Measurements from ENCODE around the gene ZNF878.

ZNF878 gene

DNA sequence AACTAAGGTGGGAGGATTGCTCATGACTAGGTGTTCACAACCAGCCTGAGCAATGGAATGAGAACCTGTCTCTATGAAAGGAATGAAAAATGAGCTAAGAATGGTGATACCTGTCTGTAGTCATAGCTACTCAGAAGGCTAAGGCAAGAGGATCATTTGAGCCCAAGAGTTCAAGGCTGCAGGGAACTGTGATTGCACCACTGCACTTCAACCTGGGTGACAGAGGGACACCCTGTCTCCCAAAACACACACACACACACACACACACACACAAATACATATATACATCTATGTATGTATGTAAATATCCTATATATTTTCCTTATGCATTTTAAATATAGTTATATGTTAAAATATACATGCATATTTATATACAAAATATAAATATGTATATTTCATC lies 9.9 kb downstream of the ZNF878 start:
- Histone ChIP-seq H3K9me2 (replicated peaks; ENCODE audit: insufficient read depth, low read length) (no peaks in the 10 kb centered on the region), H2AFZ (ENCODE audit: low read length) (no peak overlapping the region), H3K79me2 (ENCODE audit: low read length) (no peaks in the 10 kb centered on the region), H4K20me1 (ENCODE audit: insufficient read depth, low read length) (no peaks in the 10 kb centered on the region), H3K4me1 (ENCODE audit: low read length) (no peaks in the 10 kb centered on the region), H3K27me3 (replicated peaks; ENCODE audit: insufficient read depth, low read length) (no peaks in the 10 kb centered on the region), H3K9me3 (replicated peaks; ENCODE audit: insufficient read depth, low read length) (no peaks in the 10 kb centered on the region), H3K36me3 (replicated peaks; ENCODE audit: insufficient read depth, low read length) (no peaks in the 10 kb centered on the region), H3K9ac (ENCODE audit: low read length) (no peak overlapping the region), H3F3A (ENCODE audit: insufficient read depth, low read length) (no peaks in the 10 kb centered on the region), H3K27ac (ENCODE audit: low read length) (no peak overlapping the region), H3K4me2 (ENCODE audit: low read depth, low read length) (no peak overlapping the region), H3K4me3 (ENCODE audit: low read length) (no peak overlapping the region)
- DNase-seq, result no peak
- no peak for TF ChIP-seq CTCF (IDR thresholded peaks at IDR 0.05; ENCODE audit: low read length)

- peak within 1 kb of the TSS; percentile 22; the same call in 1 of the 2 replicates for H3K9ac ChIP-seq (ENCODE audit: low read length)
- peak; percentile 73 for DNase-seq
- no peaks in the 10 kb centered on the region for H3K9me3 ChIP-seq (replicated peaks; ENCODE audit: insufficient read depth, low read length)
- no peaks in the 10 kb centered on the region for H3K79me2 ChIP-seq (ENCODE audit: low read length)
- no peaks in the 10 kb centered on the region for H4K20me1 ChIP-seq (ENCODE audit: insufficient read depth, low read length)
- H3F3A ChIP-seq (ENCODE audit: insufficient read depth, low read length), result no peaks in the 10 kb centered on the region
- H3K27ac ChIP-seq (ENCODE audit: low read length), result no peak within 1 kb of the TSS
- peak within 1 kb of the TSS; percentile 58 for H3K4me3 ChIP-seq (ENCODE audit: low read length)
- peak within 1 kb of the TSS; percentile 77 for H2AFZ ChIP-seq (ENCODE audit: low read length)
- no peaks in the 10 kb centered on the region for H3K9me2 ChIP-seq (replicated peaks; ENCODE audit: insufficient read depth, low read length)
- no peak for TF ChIP-seq EZH2phosphoT487 (IDR thresholded peaks at IDR 0.05; ENCODE audit: low read length)
- TF ChIP-seq CTCF (IDR thresholded peaks at IDR 0.05; ENCODE audit: low read length), result no peak
- TF ChIP-seq EZH2 (optimal IDR thresholded peaks at IDR 0.05; ENCODE audit: low read depth, low read length), result no peak
- H3K4me2 ChIP-seq (ENCODE audit: low read depth, low read length), result peak within 1 kb of the TSS; percentile 66; the same call in 1 of the 2 replicates
- no peaks in the 10 kb centered on the region for H3K27me3 ChIP-seq (replicated peaks; ENCODE audit: insufficient read depth, low read length)
- H3K4me1 ChIP-seq (ENCODE audit: low read length), result no peaks in the 10 kb centered on the region
- no peaks in the 10 kb centered on the region for H3K36me3 ChIP-seq (replicated peaks; ENCODE audit: insufficient read depth, low read length)
These were observed 17.3 kb downstream of the ZNF878 start, which contains the start of gene ZNF433 for GRCh38 chr19:12035220-12036172. Gene ZNF433 (minus strand): TSS chr19:12035679. CDS start chr19:12035539, 140 bp downstream.

DNA sequence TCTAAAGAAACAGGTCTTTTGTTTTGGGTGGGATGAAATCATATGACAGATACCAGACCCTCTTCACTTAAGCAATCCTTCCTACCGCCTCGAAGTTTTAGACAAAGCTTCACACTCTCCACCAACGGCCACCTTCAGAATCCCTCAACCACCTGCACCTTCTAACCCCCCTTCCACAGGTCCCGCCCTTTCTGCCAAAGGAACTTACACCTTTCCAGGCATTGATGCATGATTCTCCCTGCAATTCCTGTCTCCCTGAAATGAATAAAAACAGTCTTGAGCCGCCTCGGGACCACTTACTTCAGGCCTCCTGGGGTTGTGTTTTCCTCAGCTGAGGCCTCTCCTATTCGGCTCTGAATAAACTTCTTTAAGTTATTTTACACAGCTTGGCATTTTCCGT lies 18.1 kb downstream of the ZNF878 start:
- Histone ChIP-seq H2AFZ (ENCODE audit: low read length) (no peak overlapping the region), H3F3A (ENCODE audit: insufficient read depth, low read length) (no peaks in the 10 kb centered on the region), H3K27me3 (replicated peaks; ENCODE audit: insufficient read depth, low read length) (no peaks in the 10 kb centered on the region), H3K27ac (ENCODE audit: low read length) (no peak overlapping the region), H3K79me2 (ENCODE audit: low read length) (no peaks in the 10 kb centered on the region), H3K9me2 (replicated peaks; ENCODE audit: insufficient read depth, low read length) (no peaks in the 10 kb centered on the region), H3K4me3 (ENCODE audit: low read length) (no peak overlapping the region), H4K20me1 (ENCODE audit: insufficient read depth, low read length) (no peaks in the 10 kb centered on the region), H3K4me1 (ENCODE audit: low read length) (no peaks in the 10 kb centered on the region), H3K9ac (ENCODE audit: low read length) (no peak overlapping the region), H3K4me2 (ENCODE audit: low read depth, low read length) (no peak overlapping the region), H3K36me3 (replicated peaks; ENCODE audit: insufficient read depth, low read length) (no peaks in the 10 kb centered on the region), H3K9me3 (replicated peaks; ENCODE audit: insufficient read depth, low read length) (no peaks in the 10 kb centered on the region)
- no peak for TF ChIP-seq EZH2 (optimal IDR thresholded peaks at IDR 0.05; ENCODE audit: low read depth, low read length)
- no peak for TF ChIP-seq CTCF (IDR thresholded peaks at IDR 0.05; ENCODE audit: low read length)
- TF ChIP-seq EZH2phosphoT487 (IDR thresholded peaks at IDR 0.05; ENCODE audit: low read length), result no peak
- DNase-seq, result no peak

All from MM.1S (cell line).